SK-N-SH (cell line): ENCODE data around the gene IGDCC3.

ENCODE experiments used
- CHD2 ChIP-seq: fragments of 150-350 bp; IDR thresholded peaks from 2 replicates; pipeline ENCODE4 v1.6.1; 2018; ENCODE audit warnings: low read length; ENCODE audit not compliant: partially characterized antibody
- FOXM1 ChIP-seq: IDR thresholded peaks from 2 replicates; pipeline ENCODE4 v1.4.0; 2012; ENCODE audit warnings: low read depth, mild to moderate bottlenecking
- JUND ChIP-seq: IDR thresholded peaks from 2 replicates; pipeline ENCODE4 v1.4.0; 2012
- NFIC ChIP-seq: IDR thresholded peaks from 2 replicates; pipeline ENCODE4 v1.4.0; 2012; ENCODE audit warnings: borderline replicate concordance
- RAD21 ChIP-seq: IDR thresholded peaks from 2 replicates; pipeline ENCODE4 v1.6.1; 2012; ENCODE audit warnings: mild to moderate bottlenecking, low read length
- TAF1 ChIP-seq: IDR thresholded peaks from 2 replicates; pipeline ENCODE4 v1.6.1; 2012; ENCODE audit warnings: low read depth, mild to moderate bottlenecking, low read length, moderate library complexity, borderline replicate concordance
- TF ChIP-seq, protein P1 (sequence below): fragments of 200-600 bp; sonication (generic); IDR thresholded peaks from 2 replicates; pipeline ENCODE4 v1.6.1; 2017; ENCODE audit warnings: antibody characterized with exemption, mild to moderate bottlenecking, moderate library complexity
- TF ChIP-seq, protein P2 (sequence below): IDR thresholded peaks from 2 replicates; pipeline ENCODE4 v1.6.1; 2012; ENCODE audit warnings: mild to moderate bottlenecking, low read depth, low read length, moderate library complexity
- TF ChIP-seq, protein P3 (sequence below): fragments of 150-350 bp; IDR thresholded peaks from 2 replicates; pipeline ENCODE4 v1.6.1; 2017; ENCODE audit warnings: antibody characterized with exemption, low read length, low read depth, borderline replicate concordance

DNA sequence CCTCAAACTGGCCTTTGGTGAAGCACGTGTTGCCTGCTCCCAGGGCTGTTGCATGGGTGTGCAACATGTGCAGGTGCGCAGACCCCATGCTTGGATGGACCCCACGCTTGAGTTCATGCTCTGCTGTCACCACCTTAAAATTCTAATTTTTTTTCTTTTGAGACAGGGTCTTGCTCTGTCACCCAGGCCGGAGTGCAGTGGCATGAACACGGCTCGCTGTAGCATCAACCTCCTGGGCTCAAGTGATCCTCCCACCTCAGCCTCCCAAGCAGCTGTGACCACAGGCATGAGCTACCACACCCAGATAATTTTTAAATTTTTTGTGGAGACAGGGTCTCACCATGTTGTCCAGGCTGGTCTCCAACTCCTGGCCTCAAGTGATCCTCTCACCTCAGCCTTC lies 9.1 kb upstream of the IGDCC3 start:
- TF ChIP-seq, protein P1, sequence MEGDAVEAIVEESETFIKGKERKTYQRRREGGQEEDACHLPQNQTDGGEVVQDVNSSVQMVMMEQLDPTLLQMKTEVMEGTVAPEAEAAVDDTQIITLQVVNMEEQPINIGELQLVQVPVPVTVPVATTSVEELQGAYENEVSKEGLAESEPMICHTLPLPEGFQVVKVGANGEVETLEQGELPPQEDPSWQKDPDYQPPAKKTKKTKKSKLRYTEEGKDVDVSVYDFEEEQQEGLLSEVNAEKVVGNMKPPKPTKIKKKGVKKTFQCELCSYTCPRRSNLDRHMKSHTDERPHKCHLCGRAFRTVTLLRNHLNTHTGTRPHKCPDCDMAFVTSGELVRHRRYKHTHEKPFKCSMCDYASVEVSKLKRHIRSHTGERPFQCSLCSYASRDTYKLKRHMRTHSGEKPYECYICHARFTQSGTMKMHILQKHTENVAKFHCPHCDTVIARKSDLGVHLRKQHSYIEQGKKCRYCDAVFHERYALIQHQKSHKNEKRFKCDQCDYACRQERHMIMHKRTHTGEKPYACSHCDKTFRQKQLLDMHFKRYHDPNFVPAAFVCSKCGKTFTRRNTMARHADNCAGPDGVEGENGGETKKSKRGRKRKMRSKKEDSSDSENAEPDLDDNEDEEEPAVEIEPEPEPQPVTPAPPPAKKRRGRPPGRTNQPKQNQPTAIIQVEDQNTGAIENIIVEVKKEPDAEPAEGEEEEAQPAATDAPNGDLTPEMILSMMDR, result no peak
- no peak for TF ChIP-seq JUND
- TF ChIP-seq TAF1, result no peak
- TF ChIP-seq, protein P2, sequence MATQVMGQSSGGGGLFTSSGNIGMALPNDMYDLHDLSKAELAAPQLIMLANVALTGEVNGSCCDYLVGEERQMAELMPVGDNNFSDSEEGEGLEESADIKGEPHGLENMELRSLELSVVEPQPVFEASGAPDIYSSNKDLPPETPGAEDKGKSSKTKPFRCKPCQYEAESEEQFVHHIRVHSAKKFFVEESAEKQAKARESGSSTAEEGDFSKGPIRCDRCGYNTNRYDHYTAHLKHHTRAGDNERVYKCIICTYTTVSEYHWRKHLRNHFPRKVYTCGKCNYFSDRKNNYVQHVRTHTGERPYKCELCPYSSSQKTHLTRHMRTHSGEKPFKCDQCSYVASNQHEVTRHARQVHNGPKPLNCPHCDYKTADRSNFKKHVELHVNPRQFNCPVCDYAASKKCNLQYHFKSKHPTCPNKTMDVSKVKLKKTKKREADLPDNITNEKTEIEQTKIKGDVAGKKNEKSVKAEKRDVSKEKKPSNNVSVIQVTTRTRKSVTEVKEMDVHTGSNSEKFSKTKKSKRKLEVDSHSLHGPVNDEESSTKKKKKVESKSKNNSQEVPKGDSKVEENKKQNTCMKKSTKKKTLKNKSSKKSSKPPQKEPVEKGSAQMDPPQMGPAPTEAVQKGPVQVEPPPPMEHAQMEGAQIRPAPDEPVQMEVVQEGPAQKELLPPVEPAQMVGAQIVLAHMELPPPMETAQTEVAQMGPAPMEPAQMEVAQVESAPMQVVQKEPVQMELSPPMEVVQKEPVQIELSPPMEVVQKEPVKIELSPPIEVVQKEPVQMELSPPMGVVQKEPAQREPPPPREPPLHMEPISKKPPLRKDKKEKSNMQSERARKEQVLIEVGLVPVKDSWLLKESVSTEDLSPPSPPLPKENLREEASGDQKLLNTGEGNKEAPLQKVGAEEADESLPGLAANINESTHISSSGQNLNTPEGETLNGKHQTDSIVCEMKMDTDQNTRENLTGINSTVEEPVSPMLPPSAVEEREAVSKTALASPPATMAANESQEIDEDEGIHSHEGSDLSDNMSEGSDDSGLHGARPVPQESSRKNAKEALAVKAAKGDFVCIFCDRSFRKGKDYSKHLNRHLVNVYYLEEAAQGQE, result no peak
- no peak for TF ChIP-seq NFIC
- no peak for TF ChIP-seq RAD21
- no peak for TF ChIP-seq CHD2
- no peak for TF ChIP-seq FOXM1
- TF ChIP-seq, protein P3, sequence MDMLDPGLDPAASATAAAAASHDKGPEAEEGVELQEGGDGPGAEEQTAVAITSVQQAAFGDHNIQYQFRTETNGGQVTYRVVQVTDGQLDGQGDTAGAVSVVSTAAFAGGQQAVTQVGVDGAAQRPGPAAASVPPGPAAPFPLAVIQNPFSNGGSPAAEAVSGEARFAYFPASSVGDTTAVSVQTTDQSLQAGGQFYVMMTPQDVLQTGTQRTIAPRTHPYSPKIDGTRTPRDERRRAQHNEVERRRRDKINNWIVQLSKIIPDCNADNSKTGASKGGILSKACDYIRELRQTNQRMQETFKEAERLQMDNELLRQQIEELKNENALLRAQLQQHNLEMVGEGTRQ, result no peak
